ENCODE results near the gene SH3PXD2B. TPM values are rescaled to one million over a fixed set of nuclear protein-coding genes. Genes with fewer than 3 reads are reported as not detected.

Gene SH3PXD2B
- total and polyA plus RNA-seq, 2 donors (not counting 1 experiment from before 2014, with no cell fraction given): not detected

DNA sequence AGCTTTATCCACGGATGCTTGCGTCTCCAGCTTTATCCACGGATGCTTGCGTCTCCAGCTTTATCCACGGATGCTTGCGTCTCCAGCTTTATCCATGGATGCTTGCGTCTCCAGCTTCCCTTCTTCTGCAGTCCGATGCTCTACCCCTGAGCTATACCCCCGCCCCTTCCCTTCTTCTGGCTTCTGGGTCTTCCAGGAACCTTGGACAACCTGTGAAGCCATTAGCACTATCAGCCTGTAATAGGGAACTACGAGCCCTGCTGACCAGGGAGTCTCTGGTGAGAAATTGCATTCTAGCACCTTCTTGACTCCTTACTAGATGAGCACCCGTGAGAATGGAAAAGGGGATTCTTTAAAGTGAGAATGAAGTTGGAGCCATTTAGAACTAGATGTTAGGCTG, 39.1 kb upstream of the SH3PXD2B start:
- no peaks in the 10 kb centered on the region for H4K20me1 ChIP-seq (ENCODE audit: control insufficient read depth, insufficient read depth, low read length, poor library complexity, severe bottlenecking)
- no peak overlapping the region for H3K27ac ChIP-seq (ENCODE audit: low read length in 2 of 2)
- Mint-ChIP-seq H3K27me3 (peaks cover 31% of the 10 kb centered on the region), H3K4me3 (no peak overlapping the region), H3K9me3 (ENCODE audit: insufficient read depth) (no peaks in the 10 kb centered on the region), H3K4me1 (peaks cover 6% of the 10 kb centered on the region), H3K27ac (no peak overlapping the region)
- POLR2A ChIA-PET: no interaction called here
- DNase-seq (no peak), ATAC-seq (ENCODE audit: low read depth) (no peak)
- no peak overlapping the region for H3K9ac ChIP-seq (ENCODE audit: low read length)
- H3K4me1 ChIP-seq (ENCODE audit: control insufficient read depth in 2 of 2, insufficient read depth in 2 of 2, low read length in 2 of 2): no peaks in the 10 kb centered on the region
- CTCF ChIA-PET: no interaction called here
- TF ChIP-seq, protein P1, sequence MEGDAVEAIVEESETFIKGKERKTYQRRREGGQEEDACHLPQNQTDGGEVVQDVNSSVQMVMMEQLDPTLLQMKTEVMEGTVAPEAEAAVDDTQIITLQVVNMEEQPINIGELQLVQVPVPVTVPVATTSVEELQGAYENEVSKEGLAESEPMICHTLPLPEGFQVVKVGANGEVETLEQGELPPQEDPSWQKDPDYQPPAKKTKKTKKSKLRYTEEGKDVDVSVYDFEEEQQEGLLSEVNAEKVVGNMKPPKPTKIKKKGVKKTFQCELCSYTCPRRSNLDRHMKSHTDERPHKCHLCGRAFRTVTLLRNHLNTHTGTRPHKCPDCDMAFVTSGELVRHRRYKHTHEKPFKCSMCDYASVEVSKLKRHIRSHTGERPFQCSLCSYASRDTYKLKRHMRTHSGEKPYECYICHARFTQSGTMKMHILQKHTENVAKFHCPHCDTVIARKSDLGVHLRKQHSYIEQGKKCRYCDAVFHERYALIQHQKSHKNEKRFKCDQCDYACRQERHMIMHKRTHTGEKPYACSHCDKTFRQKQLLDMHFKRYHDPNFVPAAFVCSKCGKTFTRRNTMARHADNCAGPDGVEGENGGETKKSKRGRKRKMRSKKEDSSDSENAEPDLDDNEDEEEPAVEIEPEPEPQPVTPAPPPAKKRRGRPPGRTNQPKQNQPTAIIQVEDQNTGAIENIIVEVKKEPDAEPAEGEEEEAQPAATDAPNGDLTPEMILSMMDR (IDR thresholded peaks at IDR 0.05): no peak
- no peak for TF ChIP-seq EZH2 (IDR thresholded peaks at IDR 0.05; ENCODE audit: borderline replicate concordance, insufficient read depth, low read depth, low read length, poor library complexity, severe bottlenecking)
- intact Hi-C loops (cut with micrococcal nuclease): no loop called here
- no peaks in the 10 kb centered on the region for H3K36me3 ChIP-seq (replicated peaks in 1 of 2; ENCODE audit: control extremely low read depth in 1 of 2, control insufficient read depth in 1 of 2, extremely low read depth in 1 of 2, insufficient read depth in 2 of 2, low read length in 1 of 2)
- H3K79me2 ChIP-seq (ENCODE audit: control insufficient read depth, insufficient read depth, low read length): no peaks in the 10 kb centered on the region
- H3K4me3 ChIP-seq (ENCODE audit: control extremely low read depth in 1 of 5, extremely low read depth in 1 of 5, insufficient read depth in 1 of 5, low read depth in 2 of 5, low read length in 4 of 5): no peak overlapping the region
- H3K9me3 ChIP-seq (ENCODE audit: control extremely low read depth in 1 of 3, control insufficient read depth in 2 of 3, insufficient read depth in 1 of 3, low read length in 2 of 3): peaks cover 0 to 3% (median 0%) of the 10 kb centered on the region in 3 donors
- H2AFZ ChIP-seq (ENCODE audit: insufficient read depth, low read depth, low read length, poor library complexity, severe bottlenecking): no peak overlapping the region
- WGBS (ENCODE audit: insufficient coverage): 81% methylated on average over 8 of the region's 11 CpGs
- H3K4me2 ChIP-seq (replicated peaks; ENCODE audit: low read depth, low read length, poor library complexity, severe bottlenecking): no peak overlapping the region
- peaks cover 0 to 4% (median 0%) of the 10 kb centered on the region in 4 experiments for H3K27me3 ChIP-seq (replicated peaks in 1 of 4; ENCODE audit: control extremely low read depth in 1 of 4, control insufficient read depth in 3 of 4, insufficient read depth in 4 of 4, low read length in 3 of 4)

DNA sequence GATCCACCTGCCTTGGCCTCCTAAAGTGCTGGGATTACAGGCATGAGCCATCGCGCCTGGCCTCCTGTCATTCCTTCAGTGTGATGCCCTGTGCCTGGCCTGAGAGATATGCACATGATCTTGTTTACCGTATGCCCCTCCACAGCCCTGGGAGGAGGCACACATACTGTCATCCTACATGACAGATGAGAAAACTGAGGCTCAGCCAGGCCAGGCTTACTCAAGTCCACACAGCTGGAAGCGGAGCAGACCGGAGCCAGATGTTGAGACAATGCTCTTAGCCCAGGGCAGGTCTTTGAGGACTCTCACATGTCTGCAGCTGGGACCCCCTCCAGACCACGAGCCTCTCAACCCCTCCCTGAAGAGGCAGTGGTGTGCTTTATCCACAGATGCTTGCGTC, 38.7 kb upstream of the SH3PXD2B start:
- TF ChIP-seq, protein P1 (IDR thresholded peaks at IDR 0.05): no peak
- no peak for TF ChIP-seq EZH2 (IDR thresholded peaks at IDR 0.05; ENCODE audit: borderline replicate concordance, insufficient read depth, low read depth, low read length, poor library complexity, severe bottlenecking)
- Histone ChIP-seq H3K9me3 (ENCODE audit: control extremely low read depth in 1 of 3, control insufficient read depth in 2 of 3, insufficient read depth in 1 of 3, low read length in 2 of 3) (peaks cover 0 to 3% (median 0%) of the 10 kb centered on the region in 3 donors), H3K4me2 (replicated peaks; ENCODE audit: low read depth, low read length, poor library complexity, severe bottlenecking) (no peak overlapping the region), H3K4me1 (ENCODE audit: control insufficient read depth in 2 of 2, insufficient read depth in 2 of 2, low read length in 2 of 2) (no peaks in the 10 kb centered on the region), H3K36me3 (replicated peaks in 1 of 2; ENCODE audit: control extremely low read depth in 1 of 2, control insufficient read depth in 1 of 2, extremely low read depth in 1 of 2, insufficient read depth in 2 of 2, low read length in 1 of 2) (no peaks in the 10 kb centered on the region), H3K27ac (ENCODE audit: low read length in 2 of 2) (no peak overlapping the region), H3K9ac (ENCODE audit: low read length) (no peak overlapping the region), H4K20me1 (ENCODE audit: control insufficient read depth, insufficient read depth, low read length, poor library complexity, severe bottlenecking) (no peaks in the 10 kb centered on the region), H2AFZ (ENCODE audit: insufficient read depth, low read depth, low read length, poor library complexity, severe bottlenecking) (no peak overlapping the region), H3K4me3 (ENCODE audit: control extremely low read depth in 1 of 5, extremely low read depth in 1 of 5, insufficient read depth in 1 of 5, low read depth in 2 of 5, low read length in 4 of 5) (no peak overlapping the region), H3K79me2 (ENCODE audit: control insufficient read depth, insufficient read depth, low read length) (no peaks in the 10 kb centered on the region), H3K27me3 (replicated peaks in 1 of 4; ENCODE audit: control extremely low read depth in 1 of 4, control insufficient read depth in 3 of 4, insufficient read depth in 4 of 4, low read length in 3 of 4) (peaks cover 0 to 6% (median 0%) of the 10 kb centered on the region in 4 experiments)
- 88% methylated on average over 6 of the region's 7 CpGs for WGBS (ENCODE audit: insufficient coverage)
- ChIA-PET POLR2A (no interaction called here), CTCF (no interaction called here)
- intact Hi-C loops (cut with micrococcal nuclease): no loop called here
- Mint-ChIP-seq H3K4me3 (no peak overlapping the region), H3K27ac (no peak overlapping the region), H3K27me3 (peaks cover 35% of the 10 kb centered on the region), H3K9me3 (ENCODE audit: insufficient read depth) (no peaks in the 10 kb centered on the region), H3K4me1 (peaks cover 6% of the 10 kb centered on the region)
- ATAC-seq (ENCODE audit: low read depth) (no peak), DNase-seq (no peak)

All from B cell (primary cell).